ENCODE data around the gene NPR1.
"Not testable (repeated sequence)": the region's sequence is repeated elsewhere in the genome, so short reads cannot be mapped to it uniquely, and the experiment has no call there.

The NPR1 gene

GRCh38 chr1:153678519-153679336 lies at the start of gene NPR1:
Gene NPR1 (plus strand): TSS chr1:153678688. CDS start chr1:153679109, 421 bp downstream.
- peak; percentile 77 for DNase-seq (ENCODE audit: low spot score)

- no peak for DNase-seq (ENCODE audit: low spot score)
These were observed 49.2 kb upstream of the NPR1 start for GRCh38 chr1:153629343-153629665.

GRCh38 chr1:153629971-153630370 lies 48.5 kb upstream of the NPR1 start:
- DNase-seq (ENCODE audit: low spot score), result no peak

- no peak for DNase-seq (ENCODE audit: low spot score)
These were observed 48.1 kb upstream of the NPR1 start for GRCh38 chr1:153630384-153630783.

GRCh38 chr1:153631047-153632022 lies 47.2 kb upstream of the NPR1 start:
- DNase-seq (ENCODE audit: low spot score), result no peak

- DNase-seq (ENCODE audit: low spot score), result no peak
These were observed 45.2 kb upstream of the NPR1 start for GRCh38 chr1:153633161-153633753.

- peak; percentile 95 for DNase-seq (ENCODE audit: low spot score)
These were observed 44.5 kb upstream of the NPR1 start, which contains the start of gene CHTOP for GRCh38 chr1:153633754-153634665. Gene CHTOP (plus strand): TSS chr1:153634066. CDS start chr1:153636589, 2,523 bp downstream.

GRCh38 chr1:153635872-153636271 lies 42.6 kb upstream of the NPR1 start:
- no peak for DNase-seq (ENCODE audit: low spot score)

- DNase-seq (ENCODE audit: low spot score), result no peak
These were observed 42.2 kb upstream of the NPR1 start for GRCh38 chr1:153636312-153636711.

GRCh38 chr1:153638261-153638660 lies 40.2 kb upstream of the NPR1 start:
- no peak for DNase-seq (ENCODE audit: low spot score)

- no peak for DNase-seq (ENCODE audit: low spot score)
These were observed 39.2 kb upstream of the NPR1 start for GRCh38 chr1:153639280-153639679.

- not testable (repeated sequence) for DNase-seq (ENCODE audit: low spot score)
These were observed 38.3 kb upstream of the NPR1 start for GRCh38 chr1:153640213-153640612.

- DNase-seq (ENCODE audit: low spot score), result no peak
These were observed 37.6 kb upstream of the NPR1 start for GRCh38 chr1:153640861-153641260.

- no peak for DNase-seq (ENCODE audit: low spot score)
These were observed 36.3 kb upstream of the NPR1 start for GRCh38 chr1:153642161-153642560.

- no peak for DNase-seq (ENCODE audit: low spot score)
These were observed 35.4 kb upstream of the NPR1 start for GRCh38 chr1:153643100-153643499.

GRCh38 chr1:153643816-153644215 lies 34.7 kb upstream of the NPR1 start:
- DNase-seq (ENCODE audit: low spot score), result no peak

- DNase-seq (ENCODE audit: low spot score), result no peak
These were observed 31.7 kb upstream of the NPR1 start for GRCh38 chr1:153646672-153647345.

- no peak for DNase-seq (ENCODE audit: low spot score)
These were observed 31.2 kb upstream of the NPR1 start for GRCh38 chr1:153647346-153647714.

GRCh38 chr1:153648000-153648643 lies 30.4 kb upstream of the NPR1 start:
- DNase-seq (ENCODE audit: low spot score), result no peak

GRCh38 chr1:153649137-153649862 lies 29.2 kb upstream of the NPR1 start:
- no peak for DNase-seq (ENCODE audit: low spot score)
